Activated CD8-positive, alpha-beta T cell treated with anti-CD3 and anti-CD28 coated beads for 36 hours (primary cell): ENCODE results near the gene NNT. TPM values are rescaled to one million over a fixed set of nuclear protein-coding genes. Genes with fewer than 3 reads are reported as not detected.

Experiments
- ATAC-seq: fragments of 200-7000 bp; cut with Tn5 transposase; one replicate; pipeline ENCODE4 v1.10.0; 2021; ENCODE audit warnings: mild to moderate bottlenecking, moderate library complexity
- CTCF ChIA-PET: fragments of 350-600 bp; sonication (Branson Sonifier 250); formaldehyde crosslinking; loops from one replicate; lab custom pipeline; 2021; ENCODE audit warnings: antibody characterized with exemption; lab: Charles Lee
- POLR2A ChIA-PET: fragments of 350-600 bp; sonication (Branson Sonifier 250); formaldehyde crosslinking; loops from one replicate; lab custom pipeline; 2021; ENCODE audit warnings: antibody characterized with exemption; lab: Charles Lee
- DNase-seq: peaks from one replicate; pipeline ENCODE4 v3.0.0-alpha.2; 2020
- H3K27ac Mint-ChIP-seq: one replicate; pipeline ENCODE4 v1.8.0; 2021; ENCODE audit warnings: mild to moderate bottlenecking, mixed read lengths
- H3K27me3 Mint-ChIP-seq: one replicate; pipeline ENCODE4 v1.8.0; 2021; ENCODE audit warnings: mixed read lengths
- H3K36me3 Mint-ChIP-seq: one replicate; pipeline ENCODE4 v1.8.0; 2021; ENCODE audit warnings: low read depth, mixed read lengths
- H3K4me1 Mint-ChIP-seq: one replicate; pipeline ENCODE4 v1.8.0; 2021; ENCODE audit warnings: low read depth, mixed read lengths
- H3K4me3 Mint-ChIP-seq: one replicate; pipeline ENCODE4 v1.8.0; 2021; ENCODE audit warnings: mild to moderate bottlenecking, moderate library complexity, mixed read lengths
- H3K9me3 Mint-ChIP-seq: one replicate; pipeline ENCODE4 v1.8.0; 2021; ENCODE audit warnings: mixed read lengths
- CTCF ChIP-seq: fragments of 200-600 bp; IDR thresholded peaks from one replicate; pipeline ENCODE4 v1.8.0; 2022; ENCODE audit warnings: antibody characterized with exemption, mild to moderate bottlenecking
- intact Hi-C: fragments of 100-400 bp; cut with micrococcal nuclease; formaldehyde crosslinking; loops from one replicate; pipeline ENCODE4 v1.10.0; 2022
- total RNA-seq, 2 experiments: library from RNA; stranded (reverse); gene quantifications; one replicate each; pipeline ENCODE4 v1.2.3, GENCODE V29; 2021

The NNT gene
- total RNA-seq, 2 experiments from 2014 or later, result 72.0 to 78.4 TPM

- ATAC-seq, result no peak
Measured at GRCh38 chr5:43649256-43649655, 46.3 kb downstream of the NNT start.

GRCh38 chr5:43652537-43653302, 49.7 kb downstream of the NNT start:
- DNase-seq, result no peak
- ATAC-seq, result no peak
- no peaks in the 10 kb centered on the region for H3K4me1 Mint-ChIP-seq
- no peak overlapping the region for H3K27ac Mint-ChIP-seq
- ChIA-PET POLR2A (interaction anchor here (0.8 to 1.2 kb wide), 3 partner anchors 28 to 125 kb away, joined by 3 read pairs; no protein-coding TSS in a partner anchor), CTCF (interaction anchor here (2.3 kb wide), 1 partner anchor 21 kb away, joined by 9 read pairs; no protein-coding TSS in a partner anchor)
- no peaks in the 10 kb centered on the region for H3K27me3 Mint-ChIP-seq
- H3K4me3 Mint-ChIP-seq, result no peak overlapping the region
- no peak for TF ChIP-seq CTCF
- intact Hi-C loops, result no loop called here
- H3K36me3 Mint-ChIP-seq, result peaks cover 45% of the 10 kb centered on the region
- no peaks in the 10 kb centered on the region for H3K9me3 Mint-ChIP-seq

More at GRCh38 chr5:43649256-43649655, 46.3 kb downstream of the NNT start:
- no peak for TF ChIP-seq CTCF
- H3K27ac Mint-ChIP-seq, result no peak overlapping the region
- intact Hi-C loops, result no loop called here
- no peaks in the 10 kb centered on the region for H3K27me3 Mint-ChIP-seq
- ChIA-PET POLR2A (no interaction called here), CTCF (interaction anchor here (8.0 kb wide), 1 partner anchor 18 kb away, joined by 41 read pairs; no protein-coding TSS in a partner anchor)
- H3K4me3 Mint-ChIP-seq, result no peak overlapping the region
- peaks cover 29% of the 10 kb centered on the region for H3K36me3 Mint-ChIP-seq
- DNase-seq, result no peak
- H3K9me3 Mint-ChIP-seq, result no peaks in the 10 kb centered on the region
- no peaks in the 10 kb centered on the region for H3K4me1 Mint-ChIP-seq

GRCh38 chr5:43658509-43658908, 55.5 kb downstream of the NNT start:
- Mint-ChIP-seq H3K27ac (no peak overlapping the region), H3K27me3 (no peaks in the 10 kb centered on the region), H3K9me3 (peaks cover 3% of the 10 kb centered on the region), H3K36me3 (peaks cover 63% of the 10 kb centered on the region), H3K4me1 (no peaks in the 10 kb centered on the region), H3K4me3 (no peak overlapping the region)
- intact Hi-C loops, result no loop called here
- ATAC-seq (no peak), DNase-seq (no peak)
- no peak for TF ChIP-seq CTCF
- ChIA-PET POLR2A (no interaction called here), CTCF (interaction anchor here (0.9 to 1.4 kb wide), 2 partner anchors 15 to 27 kb away, joined by 5 to 9 read pairs; no protein-coding TSS in a partner anchor)

GRCh38 chr5:43659075-43659474, 56.1 kb downstream of the NNT start:
- peaks cover 3% of the 10 kb centered on the region for H3K9me3 Mint-ChIP-seq
- TF ChIP-seq CTCF, result no peak
- no peak overlapping the region for H3K4me3 Mint-ChIP-seq
- no peaks in the 10 kb centered on the region for H3K4me1 Mint-ChIP-seq
- no peak overlapping the region for H3K27ac Mint-ChIP-seq
- CTCF ChIA-PET, result interaction anchor here (1.4 kb wide), 1 partner anchor 28 kb away, joined by 9 read pairs; no protein-coding TSS in a partner anchor
- peaks cover 66% of the 10 kb centered on the region for H3K36me3 Mint-ChIP-seq
- ATAC-seq (no peak), DNase-seq (no peak)
- POLR2A ChIA-PET, result no interaction called here
- H3K27me3 Mint-ChIP-seq, result no peaks in the 10 kb centered on the region
- intact Hi-C loops, result no loop called here

GRCh38 chr5:43661102-43661501, 58.1 kb downstream of the NNT start:
- CTCF ChIA-PET, result interaction anchor here (0.6 to 1.5 kb wide), 3 partner anchors 23 to 913 kb away, joined by 3 to 4 read pairs (median 3); no protein-coding TSS in a partner anchor
- H3K27ac Mint-ChIP-seq, result no peak overlapping the region
- intact Hi-C loops, result no loop called here
- H3K36me3 Mint-ChIP-seq, result peaks cover 67% of the 10 kb centered on the region
- no peaks in the 10 kb centered on the region for H3K4me1 Mint-ChIP-seq
- peaks cover 3% of the 10 kb centered on the region for H3K9me3 Mint-ChIP-seq
- POLR2A ChIA-PET, result no interaction called here
- H3K27me3 Mint-ChIP-seq, result no peaks in the 10 kb centered on the region
- ATAC-seq (no peak), DNase-seq (peak; percentile 44)
- peak; percentile 43 for TF ChIP-seq CTCF
- H3K4me3 Mint-ChIP-seq, result no peak overlapping the region
